OCI-LY3 (cell line): ENCODE data around the gene USH2A.
"Not testable (repeated sequence)": the region's sequence is repeated elsewhere in the genome, so short reads cannot be mapped to it uniquely, and the experiment has no call there.

Source experiments
- H2AFZ ChIP-seq: fragments of 200-600, 300-600 bp; shearing (Covaris generic); 2 replicates; pipeline ENCODE4 v1.6.0; 2014; ENCODE audit warnings: antibody characterized with exemption, low read depth, low read length
- H3K27ac ChIP-seq: fragments of 200-600, 300-600 bp; sonication (generic); 2 replicates; pipeline ENCODE4 v1.5.1; 2014; ENCODE audit warnings: mild to moderate bottlenecking, low read length, moderate library complexity, mixed read lengths
- H3K27me3 ChIP-seq: fragments of 200-600, 300-600 bp; sonication (generic); 2 replicates; pipeline ENCODE4 v1.6.1; 2014; ENCODE audit warnings: low read depth, low read length, mixed read lengths
- H3K36me3 ChIP-seq: fragments of 200-600, 300-600 bp; sonication (generic); replicated peaks from 2 replicates; pipeline ENCODE3; 2014; ENCODE audit warnings: low read depth, low read length, mixed read lengths
- H3K4me1 ChIP-seq: fragments of 300-600, 200-600 bp; sonication (generic); 2 replicates; pipeline ENCODE4 v1.6.1; 2014; ENCODE audit warnings: low read length, mixed read lengths
- H3K4me2 ChIP-seq: fragments of 200-600, 300-600 bp; sonication (generic); 2 replicates; pipeline ENCODE4 v1.6.1; 2014; ENCODE audit warnings: low read length, mixed read lengths
- H3K4me3 ChIP-seq: fragments of 300-600, 200-600 bp; sonication (generic); 2 replicates; pipeline ENCODE4 v1.5.1; 2014; ENCODE audit warnings: antibody characterized with exemption, mild to moderate bottlenecking, low read length, moderate library complexity
- H3K79me2 ChIP-seq: fragments of 300-600, 200-600 bp; shearing (Covaris generic); 2 replicates; pipeline ENCODE4 v1.6.1; 2014; ENCODE audit warnings: mild to moderate bottlenecking, low read length, mixed read lengths
- H3K9ac ChIP-seq: fragments of 300-600, 200-600 bp; shearing (Covaris generic); 2 replicates; pipeline ENCODE4 v1.6.0; 2014; ENCODE audit warnings: mild to moderate bottlenecking, low read length, moderate library complexity
- H3K9me3 ChIP-seq: fragments of 200-600, 300-600 bp; shearing (Covaris generic); 2 replicates; pipeline ENCODE4 v1.6.1; 2014; ENCODE audit warnings: low read length, mixed read lengths; ENCODE audit not compliant: insufficient read depth
- H4K20me1 ChIP-seq: fragments of 200-600, 300-600 bp; sonication (generic); 2 replicates; pipeline ENCODE4 v1.6.1; 2016; ENCODE audit warnings: low read length, mixed read lengths; ENCODE audit not compliant: insufficient read depth
- EZH2phosphoT487 ChIP-seq: fragments of 200-600 bp; shearing (Covaris generic); IDR thresholded peaks from 2 replicates; pipeline ENCODE4 v1.6.1; 2018; ENCODE audit warnings: antibody characterized with exemption, mixed run types, low read depth
- TF ChIP-seq, protein P1 (sequence below): fragments of 200-600, 300-600 bp; sonication (generic); IDR thresholded peaks from 2 replicates; pipeline ENCODE4 v1.5.1; 2014; ENCODE audit warnings: antibody characterized with exemption, low read length, low read depth

The USH2A gene

DNA sequence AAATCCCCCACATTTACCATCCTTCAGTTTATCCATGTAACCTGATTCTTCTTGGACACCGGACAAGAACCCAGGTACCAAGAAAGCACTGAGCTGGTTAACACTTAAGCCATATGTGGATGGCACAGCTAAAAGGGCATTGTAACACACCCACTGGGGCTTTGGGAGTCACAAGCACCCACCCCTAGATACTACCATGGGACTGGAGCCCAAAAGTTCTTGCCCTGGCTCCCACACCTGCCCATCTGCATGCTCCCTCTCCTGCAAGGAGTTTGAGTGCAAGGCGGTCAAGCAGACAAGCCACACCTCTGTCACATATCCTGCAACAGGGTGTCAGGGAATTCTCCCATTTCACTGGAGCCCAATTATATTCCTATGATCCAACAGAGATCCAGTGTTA is 270.1 kb downstream of the USH2A start:
- Histone ChIP-seq H3K4me3 (no peak overlapping the region), H3K4me2 (no peak overlapping the region), H3K9me3 (no peaks in the 10 kb centered on the region), H3K27ac (no peak overlapping the region), H3K27me3 (no peaks in the 10 kb centered on the region), H3K36me3 (no peaks in the 10 kb centered on the region), H3K4me1 (no peaks in the 10 kb centered on the region), H4K20me1 (no peaks in the 10 kb centered on the region), H3K9ac (no peak overlapping the region), H2AFZ (no peak overlapping the region), H3K79me2 (no peaks in the 10 kb centered on the region)
- no peak for TF ChIP-seq EZH2phosphoT487
- TF ChIP-seq, protein P1, sequence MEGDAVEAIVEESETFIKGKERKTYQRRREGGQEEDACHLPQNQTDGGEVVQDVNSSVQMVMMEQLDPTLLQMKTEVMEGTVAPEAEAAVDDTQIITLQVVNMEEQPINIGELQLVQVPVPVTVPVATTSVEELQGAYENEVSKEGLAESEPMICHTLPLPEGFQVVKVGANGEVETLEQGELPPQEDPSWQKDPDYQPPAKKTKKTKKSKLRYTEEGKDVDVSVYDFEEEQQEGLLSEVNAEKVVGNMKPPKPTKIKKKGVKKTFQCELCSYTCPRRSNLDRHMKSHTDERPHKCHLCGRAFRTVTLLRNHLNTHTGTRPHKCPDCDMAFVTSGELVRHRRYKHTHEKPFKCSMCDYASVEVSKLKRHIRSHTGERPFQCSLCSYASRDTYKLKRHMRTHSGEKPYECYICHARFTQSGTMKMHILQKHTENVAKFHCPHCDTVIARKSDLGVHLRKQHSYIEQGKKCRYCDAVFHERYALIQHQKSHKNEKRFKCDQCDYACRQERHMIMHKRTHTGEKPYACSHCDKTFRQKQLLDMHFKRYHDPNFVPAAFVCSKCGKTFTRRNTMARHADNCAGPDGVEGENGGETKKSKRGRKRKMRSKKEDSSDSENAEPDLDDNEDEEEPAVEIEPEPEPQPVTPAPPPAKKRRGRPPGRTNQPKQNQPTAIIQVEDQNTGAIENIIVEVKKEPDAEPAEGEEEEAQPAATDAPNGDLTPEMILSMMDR = no peak

DNA sequence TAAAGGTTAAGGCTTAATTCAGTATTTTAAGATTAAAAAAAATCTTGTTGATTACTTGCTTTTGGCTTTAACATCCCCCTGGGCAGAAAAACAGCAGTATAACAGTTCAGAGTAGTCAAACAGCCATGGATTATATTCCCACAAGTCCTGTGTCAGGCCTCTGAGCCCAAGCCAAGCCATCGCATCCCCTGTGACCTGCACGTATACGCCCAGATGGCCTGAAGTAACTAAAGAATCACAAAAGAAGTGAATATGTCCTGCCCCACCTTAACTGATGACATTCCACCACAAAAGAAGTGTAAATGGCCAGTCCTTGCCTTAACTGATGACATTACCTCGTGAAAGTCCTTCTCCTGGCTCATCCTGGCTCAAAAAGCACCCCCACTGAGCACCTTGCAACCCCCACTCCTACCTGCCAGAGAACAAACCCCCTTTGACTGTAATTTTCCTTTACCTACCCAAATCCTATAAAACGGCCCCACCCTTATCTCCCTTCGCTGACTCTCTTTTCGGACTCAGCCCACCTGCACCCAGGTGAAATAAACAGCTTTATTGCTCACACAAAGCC is 277.7 kb downstream of the USH2A start:
- not testable (repeated sequence) for H3K4me3 ChIP-seq, H3K9me3 ChIP-seq, H3K4me1 ChIP-seq, H4K20me1 ChIP-seq, H2AFZ ChIP-seq, H3K79me2 ChIP-seq, H3K36me3 ChIP-seq, H3K9ac ChIP-seq, H3K4me2 ChIP-seq, H3K27ac ChIP-seq, H3K27me3 ChIP-seq

DNA sequence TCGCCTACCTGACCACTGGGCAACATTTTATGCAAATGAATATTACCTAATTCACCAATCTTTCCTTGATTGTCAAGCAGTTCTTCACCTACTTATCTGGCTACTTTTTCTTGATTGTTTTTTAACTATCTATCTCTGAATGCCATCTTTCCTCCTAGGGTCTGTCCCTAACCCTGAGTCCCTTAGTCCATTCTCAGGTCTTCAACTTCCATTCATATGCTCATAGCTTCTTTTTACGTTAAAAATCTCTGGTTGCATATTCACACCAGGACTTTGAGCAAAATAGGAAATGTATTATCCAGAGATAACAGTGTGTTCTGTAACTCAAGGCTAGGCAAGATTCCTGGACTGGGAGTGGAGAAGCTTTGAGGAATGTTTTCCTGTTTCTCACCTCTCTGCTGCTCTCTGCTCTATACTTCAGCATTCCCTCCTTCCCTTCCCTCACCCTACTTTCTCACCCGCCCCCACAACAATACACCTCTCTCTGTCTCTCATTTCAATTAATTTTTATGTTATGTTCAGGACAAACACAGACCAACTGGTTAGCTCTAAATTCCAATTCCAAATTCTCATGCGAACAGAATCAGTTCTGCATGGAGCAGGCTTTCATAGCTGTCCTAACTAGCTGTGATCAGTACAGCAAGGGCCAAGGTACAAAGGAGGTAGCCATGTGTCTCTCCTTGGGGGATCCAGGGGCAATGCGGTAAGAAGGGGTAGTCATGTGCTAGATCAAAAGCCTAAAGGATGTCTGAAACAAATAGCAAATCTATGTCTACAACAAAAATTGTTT is 278.4 kb downstream of the USH2A start:
- no peak overlapping the region for H3K9ac ChIP-seq
- H3K36me3 ChIP-seq = no peaks in the 10 kb centered on the region
- H3K4me2 ChIP-seq = no peak overlapping the region
- no peaks in the 10 kb centered on the region for H3K4me1 ChIP-seq
- H4K20me1 ChIP-seq = no peaks in the 10 kb centered on the region
- H3K79me2 ChIP-seq = no peaks in the 10 kb centered on the region
- H3K9me3 ChIP-seq = no peaks in the 10 kb centered on the region
- no peak overlapping the region for H2AFZ ChIP-seq
- no peak for TF ChIP-seq EZH2phosphoT487
- TF ChIP-seq, protein P1 = no peak
- H3K27me3 ChIP-seq = no peaks in the 10 kb centered on the region
- no peak overlapping the region for H3K4me3 ChIP-seq
- no peak overlapping the region for H3K27ac ChIP-seq

DNA sequence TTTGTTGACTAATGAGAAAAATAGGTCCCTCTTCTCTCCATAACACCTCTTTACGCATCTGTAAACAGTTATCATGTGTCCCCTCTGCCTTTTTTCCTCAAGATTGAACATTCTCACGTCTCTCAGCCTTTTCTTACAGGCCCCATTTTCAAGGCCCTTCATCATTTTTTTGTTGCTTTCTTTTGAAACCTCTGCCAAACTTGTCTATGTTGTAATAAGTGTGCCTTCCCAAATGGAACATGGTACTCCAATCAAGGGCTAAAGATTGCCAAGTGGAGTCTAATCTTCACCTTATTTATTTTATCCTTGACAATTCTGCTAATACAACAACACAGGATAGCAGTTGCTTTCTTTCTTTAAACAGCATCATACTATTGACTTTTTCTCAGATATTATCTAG is 280.3 kb downstream of the USH2A start:
- Histone ChIP-seq H3K27me3 (no peaks in the 10 kb centered on the region), H4K20me1 (no peaks in the 10 kb centered on the region), H3K27ac (no peak overlapping the region), H3K9ac (no peak overlapping the region), H3K36me3 (no peaks in the 10 kb centered on the region), H3K9me3 (no peaks in the 10 kb centered on the region), H3K4me1 (no peaks in the 10 kb centered on the region), H3K4me2 (no peak overlapping the region), H3K79me2 (no peaks in the 10 kb centered on the region), H3K4me3 (no peak overlapping the region), H2AFZ (no peak overlapping the region)
- TF ChIP-seq, protein P1 = no peak
- TF ChIP-seq EZH2phosphoT487 = no peak
